PC-9 (cell line): ENCODE results near the gene ETNK2. TPM values are rescaled to one million over a fixed set of nuclear protein-coding genes. Genes with fewer than 3 reads are reported as not detected.

Source experiments
- BruUV-seq: library from RNA; stranded (reverse); fragments of 400-500 nt; replicated peaks from 2 replicates; lab custom pipeline; 2021; lab: Mats Ljungman, UMichigan
- CTCF ChIA-PET: fragments of 300-600 bp; sonication (Branson Sonifier 250); formaldehyde crosslinking; loops from one replicate; lab custom pipeline; 2022; ENCODE audit warnings: antibody characterized with exemption; lab: Charles Lee
- POLR2A ChIA-PET: fragments of 300-600 bp; sonication (Branson Sonifier 250); formaldehyde crosslinking; loops from one replicate; lab custom pipeline; 2022; ENCODE audit warnings: antibody characterized with exemption; ENCODE audit not compliant: unreplicated experiment; lab: Charles Lee
- DNase-seq, 2 experiments: peaks; one replicate each; pipeline versions ENCODE4 v3.0.0 to v3.0.0-alpha.2; 2015 to 2022; ENCODE audit warnings: mixed read lengths in 1 of 2
- H2AFZ ChIP-seq: fragments of 200-600 bp; sonication (generic); 2 replicates; pipeline ENCODE4 v1.8.1; 2017; ENCODE audit warnings: antibody characterized with exemption
- H3F3A ChIP-seq: fragments of 200-600 bp; sonication (generic); 2 replicates; pipeline ENCODE4 v1.8.1; 2017; ENCODE audit warnings: antibody characterized with exemption, mild to moderate bottlenecking, low read depth; ENCODE audit not compliant: insufficient read depth
- H3K27ac ChIP-seq: fragments of 200-600 bp; sonication (generic); 2 replicates; pipeline ENCODE4 v1.6.1; 2016; ENCODE audit warnings: mixed run types
- H3K27me3 ChIP-seq: fragments of 200-600 bp; sonication (generic); 2 replicates; pipeline ENCODE4 v1.6.1; 2016; ENCODE audit warnings: low read depth, mixed run types; ENCODE audit not compliant: insufficient read depth
- H3K36me3 ChIP-seq: fragments of 200-600 bp; sonication (generic); 2 replicates; pipeline ENCODE4 v1.6.1; 2016; ENCODE audit warnings: low read depth, mixed run types
- H3K4me1 ChIP-seq: fragments of 200-600 bp; sonication (generic); replicated peaks from 2 replicates; pipeline ENCODE4 v1.6.1; 2016; ENCODE audit warnings: mixed run types; ENCODE audit not compliant: insufficient read depth
- H3K4me2 ChIP-seq: fragments of 200-600 bp; sonication (generic); 2 replicates; pipeline ENCODE4 v1.6.1; 2017; ENCODE audit warnings: mixed run types
- H3K4me3 ChIP-seq: fragments of 200-600 bp; sonication (generic); 2 replicates; pipeline ENCODE4 v1.6.1; 2016; ENCODE audit warnings: mixed run types
- H3K79me2 ChIP-seq: fragments of 200-600 bp; sonication (generic); 2 replicates; pipeline ENCODE4 v1.6.1; 2017; ENCODE audit warnings: low read depth, mixed run types
- H3K9me2 ChIP-seq: fragments of 200-600 bp; sonication (generic); 2 replicates; pipeline ENCODE4 v1.8.1; 2017; ENCODE audit warnings: mild to moderate bottlenecking; ENCODE audit not compliant: insufficient read depth
- H3K9me3 ChIP-seq: fragments of 200-600 bp; sonication (generic); 2 replicates; pipeline ENCODE4 v1.8.1; 2016; ENCODE audit warnings: low read depth; ENCODE audit not compliant: insufficient read depth
- H4K20me1 ChIP-seq: fragments of 200-600 bp; sonication (generic); 2 replicates; pipeline ENCODE4 v1.8.1; 2017; ENCODE audit not compliant: insufficient read depth
- CTCF ChIP-seq: fragments of 200-600 bp; sonication (generic); conservative IDR thresholded peaks from 2 replicates; pipeline ENCODE4 v1.6.1; 2017; ENCODE audit warnings: mixed run types, antibody characterized with exemption, mild to moderate bottlenecking, moderate library complexity
- EZH2 ChIP-seq: fragments of 200-600 bp; sonication (generic); IDR thresholded peaks from 2 replicates; pipeline ENCODE4 v1.8.0; 2017; ENCODE audit warnings: antibody characterized with exemption, low read depth
- intact Hi-C: fragments of 100-400 bp; cut with micrococcal nuclease; formaldehyde crosslinking; loops from one replicate; pipeline ENCODE4 v1.10.0; 2022; ENCODE audit not compliant: unreplicated experiment
- total RNA-seq: library from RNA; stranded (reverse); gene quantifications from 2 replicates; pipeline ENCODE4 v1.2.3, GENCODE V29; 2021

The ETNK2 gene
- total RNA-seq, 1 experiment from 2014 or later: 16.3 TPM

DNA sequence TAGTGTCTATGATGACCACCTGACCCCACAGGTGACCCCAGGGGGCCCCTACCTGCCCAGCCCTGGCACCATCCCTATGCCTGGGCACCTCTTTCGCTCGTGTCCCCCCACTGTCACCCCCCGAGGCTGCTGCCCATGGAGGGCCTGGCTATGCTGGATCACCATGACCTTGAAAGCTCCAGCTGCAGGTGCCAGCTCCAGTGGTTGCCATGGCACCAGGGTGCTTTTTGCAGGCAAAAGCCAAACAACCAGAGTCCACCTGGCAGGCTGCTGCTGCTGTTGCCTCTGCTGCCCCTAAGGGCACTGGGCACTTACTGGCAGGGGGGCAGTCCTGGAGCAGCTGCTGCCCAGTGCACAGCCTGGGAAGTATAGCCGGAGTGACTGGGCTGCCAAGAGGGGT is 21.7 kb downstream of the ETNK2 start:
- Histone ChIP-seq H3K9me3 (no peaks in the 10 kb centered on the region), H3K36me3 (peaks cover 19% of the 10 kb centered on the region), H4K20me1 (no peaks in the 10 kb centered on the region), H3K79me2 (peaks cover 10% of the 10 kb centered on the region), H3K4me1 (peaks cover 66% of the 10 kb centered on the region), H3K27me3 (no peaks in the 10 kb centered on the region), H3K4me2 (peak overlapping the region; percentile 59), H2AFZ (no peak overlapping the region), H3F3A (peaks cover 67% of the 10 kb centered on the region), H3K9me2 (no peaks in the 10 kb centered on the region), H3K4me3 (no peak overlapping the region), H3K27ac (peak overlapping the region; percentile 80)
- intact Hi-C loops: loop anchor here (10.0 kb wide), 1 partner anchor 245 kb away; no protein-coding TSS in a partner anchor
- POLR2A ChIA-PET: interaction anchor here (0.7 to 1.1 kb wide), 2 partner anchors 45 to 54 kb away, joined by 4 to 22 read pairs; no protein-coding TSS in a partner anchor
- TF ChIP-seq EZH2 (no peak), CTCF (no peak)
- no TSS peak for BruUV-seq
- CTCF ChIA-PET: interaction anchor here (0.6 to 0.7 kb wide), 4 partner anchors 66 to 313 kb away, joined by 4 to 11 read pairs (median 8); no protein-coding TSS in a partner anchor
- peak; percentile 65 to 69 for DNase-seq

DNA sequence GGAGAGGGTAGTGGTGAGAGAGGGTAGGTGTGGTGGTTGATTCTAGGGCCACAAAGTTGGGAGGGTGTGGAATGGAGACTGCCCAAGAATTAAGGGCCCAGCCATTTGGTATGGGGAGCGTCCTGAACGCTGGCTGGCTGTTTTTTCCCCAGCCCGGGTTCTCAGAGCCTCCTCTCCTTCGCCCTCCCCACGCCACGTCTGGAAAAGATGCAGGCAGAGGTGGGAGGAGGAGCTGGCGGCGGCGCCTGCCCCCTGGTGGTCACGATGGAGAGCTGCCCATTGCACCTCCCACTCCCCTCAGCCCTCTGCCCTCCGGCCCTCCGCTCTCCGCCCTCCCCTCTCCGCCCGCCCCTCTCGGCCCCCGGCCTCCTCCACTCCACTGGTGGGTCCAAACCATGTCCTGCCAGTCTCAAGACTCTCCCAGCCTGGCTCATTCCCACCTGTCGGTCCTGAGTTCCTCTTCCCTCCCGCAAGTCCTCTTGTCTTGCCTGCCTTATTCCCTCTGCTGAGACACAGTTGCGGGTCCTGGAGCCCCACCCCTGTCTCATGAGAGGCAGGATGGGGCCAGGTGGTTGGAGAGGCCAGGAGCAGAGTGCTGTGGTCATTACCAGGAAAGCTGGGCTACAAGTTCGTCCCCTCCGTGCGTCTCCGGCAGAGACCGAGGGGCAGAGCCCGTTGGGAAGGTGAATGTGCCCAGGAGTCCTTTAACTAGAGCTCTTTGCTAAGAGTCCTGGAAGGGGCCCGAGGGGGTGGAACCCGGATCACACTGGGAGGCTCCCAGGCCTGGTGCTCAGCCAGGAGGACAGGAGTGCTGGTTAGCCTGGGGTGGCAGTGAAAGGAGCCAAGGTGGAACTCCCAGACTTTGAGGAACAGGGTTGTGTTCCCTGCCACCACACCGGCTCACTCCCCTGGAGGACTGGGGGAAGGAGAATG is 22.6 kb downstream of the ETNK2 start:
- intact Hi-C loops: loop anchor here (10.0 kb wide), 1 partner anchor 144 kb away; no protein-coding TSS in a partner anchor
- POLR2A ChIA-PET: interaction anchor here (0.6 to 0.7 kb wide), 2 partner anchors 53 to 269 kb away, joined by 6 to 22 read pairs; no protein-coding TSS in a partner anchor
- BruUV-seq: no TSS peak

More for the DNA sequence above, 22.6 kb downstream of the ETNK2 start:
- peak overlapping the region; percentile 39 for H3K4me2 ChIP-seq
- no peaks in the 10 kb centered on the region for H3K27me3 ChIP-seq
- H3K79me2 ChIP-seq: peaks cover 10% of the 10 kb centered on the region
- no peaks in the 10 kb centered on the region for H4K20me1 ChIP-seq
- H3K4me1 ChIP-seq: peaks cover 66% of the 10 kb centered on the region
- peaks cover 70% of the 10 kb centered on the region for H3F3A ChIP-seq
- no peak overlapping the region for H3K4me3 ChIP-seq
- no peaks in the 10 kb centered on the region for H3K9me3 ChIP-seq
- no peak overlapping the region for H2AFZ ChIP-seq
- peaks cover 15% of the 10 kb centered on the region for H3K36me3 ChIP-seq
- TF ChIP-seq CTCF: peak; percentile 80
- no peak for TF ChIP-seq EZH2
- peak overlapping the region; percentile 80 for H3K27ac ChIP-seq
- no peaks in the 10 kb centered on the region for H3K9me2 ChIP-seq
- DNase-seq: peak in 1 of 2 experiments; percentile 61
- CTCF ChIA-PET: interaction anchor here (0.6 to 2.7 kb wide), 5 partner anchors 25 to 319 kb away, joined by 3 to 30 read pairs (median 7); no protein-coding TSS in a partner anchor
